ENCODE data around the gene AGK.
"Not testable (repeated sequence)": the region's sequence is repeated elsewhere in the genome, so short reads cannot be mapped to it uniquely, and the experiment has no call there.

Gene AGK

GRCh38 chr7:141557360-141557759 lies 6.2 kb downstream of the AGK start:
- DNase-seq (ENCODE audit: low spot score): no peak

- not testable (repeated sequence) for DNase-seq (ENCODE audit: low spot score)
These were observed 6.8 kb downstream of the AGK start for GRCh38 chr7:141557831-141558531.

- DNase-seq (ENCODE audit: low spot score): no peak
These were observed 7.5 kb downstream of the AGK start for GRCh38 chr7:141558544-141559183.

- DNase-seq (ENCODE audit: low spot score): no peak
These were observed 8.8 kb downstream of the AGK start for GRCh38 chr7:141559961-141560360.

- DNase-seq (ENCODE audit: low spot score): no peak
These were observed 10.8 kb downstream of the AGK start for GRCh38 chr7:141562036-141562435.

GRCh38 chr7:141562543-141562942 lies 11.3 kb downstream of the AGK start:
- no peak for DNase-seq (ENCODE audit: low spot score)

GRCh38 chr7:141562972-141563371 lies 11.8 kb downstream of the AGK start:
- no peak for DNase-seq (ENCODE audit: low spot score)

- DNase-seq (ENCODE audit: low spot score): no peak
These were observed 12.9 kb downstream of the AGK start for GRCh38 chr7:141563956-141564623.

- DNase-seq (ENCODE audit: low spot score): no peak
These were observed 16.2 kb downstream of the AGK start for GRCh38 chr7:141567432-141567831.

- DNase-seq (ENCODE audit: low spot score): no peak
These were observed 17.0 kb downstream of the AGK start for GRCh38 chr7:141568227-141568626.

GRCh38 chr7:141571059-141571458 lies 19.8 kb downstream of the AGK start:
- DNase-seq (ENCODE audit: low spot score): no peak

- no peak for DNase-seq (ENCODE audit: low spot score)
These were observed 21.0 kb downstream of the AGK start for GRCh38 chr7:141572175-141572574.

- DNase-seq (ENCODE audit: low spot score): no peak
These were observed 22.3 kb downstream of the AGK start for GRCh38 chr7:141573511-141573910.

- no peak for DNase-seq (ENCODE audit: low spot score)
These were observed 24.0 kb downstream of the AGK start for GRCh38 chr7:141575164-141575563.

GRCh38 chr7:141575654-141576448 lies 24.6 kb downstream of the AGK start:
- DNase-seq (ENCODE audit: low spot score): no peak

- DNase-seq (ENCODE audit: low spot score): no peak
These were observed 26.0 kb downstream of the AGK start for GRCh38 chr7:141577043-141577839.

- not testable (repeated sequence) for DNase-seq (ENCODE audit: low spot score)
These were observed 28.7 kb downstream of the AGK start for GRCh38 chr7:141579953-141580352.

GRCh38 chr7:141582063-141582462 lies 30.9 kb downstream of the AGK start:
- not testable (repeated sequence) for DNase-seq (ENCODE audit: low spot score)

GRCh38 chr7:141584935-141585334 lies 33.7 kb downstream of the AGK start:
- DNase-seq (ENCODE audit: low spot score): no peak

GRCh38 chr7:141585592-141586510 lies 34.6 kb downstream of the AGK start:
- peak; percentile 81 for DNase-seq (ENCODE audit: low spot score)

Measured in AG20443 (cell line).